Measurements from ENCODE around the gene CCDC6.

- TF ChIP-seq CTCF (conservative IDR thresholded peaks at IDR 0.05; ENCODE audit: low read length) (no peak), EZH2phosphoT487 (IDR thresholded peaks at IDR 0.05; ENCODE audit: borderline replicate concordance, low read depth, low read length) (no peak)
These were observed 68.1 kb downstream of the CCDC6 start for GRCh38 chr10:59838085-59838789.

All from OCI-LY7 (cell line).